OCI-LY7 (cell line): ENCODE data around the gene MSH3.

Experiments
- EZH2phosphoT487 ChIP-seq: fragments of 200-600 bp; sonication (generic); IDR thresholded peaks from 2 replicates; pipeline ENCODE4 v1.6.1; 2018; ENCODE audit warnings: low read depth, borderline replicate concordance, mild to moderate bottlenecking, mixed run types, antibody characterized with exemption, low read length, moderate library complexity, mixed read lengths
- TF ChIP-seq, protein P1 (sequence below): fragments of 200-600 bp; sonication (generic); conservative IDR thresholded peaks from 2 replicates; pipeline ENCODE4 v1.5.1; 2014; ENCODE audit warnings: mild to moderate bottlenecking, antibody characterized with exemption, low read length, moderate library complexity, mixed read lengths

DNA sequence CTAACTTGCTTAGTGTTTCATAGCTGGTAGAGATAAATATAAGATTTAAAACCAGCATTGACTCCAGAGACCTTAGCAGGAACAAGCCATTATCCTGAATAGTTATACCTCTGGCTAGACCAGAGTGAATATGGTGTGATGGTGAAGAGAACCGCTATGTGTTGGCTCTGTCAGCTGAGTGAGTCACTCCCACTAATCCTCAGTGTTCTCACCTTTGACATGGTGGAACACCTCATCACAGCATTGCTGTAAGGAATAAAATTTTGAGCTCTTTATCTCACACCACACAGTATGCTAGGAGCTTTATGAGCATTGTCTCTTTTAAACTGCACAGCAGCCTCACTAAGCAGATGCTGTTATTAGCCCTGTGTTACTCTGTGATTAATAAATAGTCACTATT lies 91.0 kb downstream of the MSH3 start:
- TF ChIP-seq, protein P1, sequence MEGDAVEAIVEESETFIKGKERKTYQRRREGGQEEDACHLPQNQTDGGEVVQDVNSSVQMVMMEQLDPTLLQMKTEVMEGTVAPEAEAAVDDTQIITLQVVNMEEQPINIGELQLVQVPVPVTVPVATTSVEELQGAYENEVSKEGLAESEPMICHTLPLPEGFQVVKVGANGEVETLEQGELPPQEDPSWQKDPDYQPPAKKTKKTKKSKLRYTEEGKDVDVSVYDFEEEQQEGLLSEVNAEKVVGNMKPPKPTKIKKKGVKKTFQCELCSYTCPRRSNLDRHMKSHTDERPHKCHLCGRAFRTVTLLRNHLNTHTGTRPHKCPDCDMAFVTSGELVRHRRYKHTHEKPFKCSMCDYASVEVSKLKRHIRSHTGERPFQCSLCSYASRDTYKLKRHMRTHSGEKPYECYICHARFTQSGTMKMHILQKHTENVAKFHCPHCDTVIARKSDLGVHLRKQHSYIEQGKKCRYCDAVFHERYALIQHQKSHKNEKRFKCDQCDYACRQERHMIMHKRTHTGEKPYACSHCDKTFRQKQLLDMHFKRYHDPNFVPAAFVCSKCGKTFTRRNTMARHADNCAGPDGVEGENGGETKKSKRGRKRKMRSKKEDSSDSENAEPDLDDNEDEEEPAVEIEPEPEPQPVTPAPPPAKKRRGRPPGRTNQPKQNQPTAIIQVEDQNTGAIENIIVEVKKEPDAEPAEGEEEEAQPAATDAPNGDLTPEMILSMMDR, result no peak
- TF ChIP-seq EZH2phosphoT487, result no peak
